HG02642 (cell line): Measurements from ENCODE around the gene RGS7.
"Not testable (repeated sequence)": the region's sequence is repeated elsewhere in the genome, so short reads cannot be mapped to it uniquely, and the experiment has no call there.

ENCODE experiments used
- ATAC-seq: cut with Tn5 transposase; IDR thresholded peaks from one replicate; pipeline ENCODE4 v1.9.1; 2021; ENCODE audit warnings: mild to moderate bottlenecking; ENCODE audit not compliant: unreplicated experiment, poor library complexity

RGS7 gene

DNA sequence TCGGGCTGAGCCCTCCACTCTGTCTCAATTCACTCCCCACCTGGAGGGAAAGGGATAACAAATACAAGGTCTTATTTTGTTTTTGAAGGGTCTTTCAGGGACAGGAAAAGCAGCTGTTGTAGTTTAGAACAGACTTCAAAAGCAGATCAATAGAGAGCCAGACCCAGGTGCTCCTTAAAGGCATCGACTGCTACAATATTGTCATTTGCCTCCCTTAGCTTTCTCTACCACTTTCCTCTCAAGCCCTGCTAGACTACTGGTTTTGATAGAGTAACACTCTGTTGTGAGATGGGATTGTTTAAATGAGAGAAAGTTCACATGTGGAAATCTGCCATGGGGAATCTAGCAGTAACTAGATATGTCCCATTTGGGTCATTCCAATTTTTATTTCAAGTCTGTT is 24.0 kb downstream of the RGS7 start:
- ATAC-seq = no peak

DNA sequence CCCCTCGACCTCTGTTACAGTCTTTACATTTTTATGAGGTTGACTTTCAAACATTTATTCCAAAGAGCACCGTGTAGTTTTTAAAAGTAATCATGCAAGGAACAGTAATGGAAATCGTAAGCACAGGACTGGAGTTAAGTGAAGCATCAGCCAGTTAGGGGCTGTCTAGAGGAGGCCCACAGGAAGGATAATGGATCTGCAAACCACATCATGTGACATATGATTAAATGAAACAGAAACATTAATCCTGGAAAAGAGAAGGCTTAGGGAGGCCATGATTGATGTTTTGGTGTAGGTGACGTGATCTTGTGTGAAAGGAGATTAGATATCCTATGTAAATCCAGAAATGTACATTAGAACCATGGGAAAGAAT is 25.0 kb downstream of the RGS7 start:
- ATAC-seq = no peak

DNA sequence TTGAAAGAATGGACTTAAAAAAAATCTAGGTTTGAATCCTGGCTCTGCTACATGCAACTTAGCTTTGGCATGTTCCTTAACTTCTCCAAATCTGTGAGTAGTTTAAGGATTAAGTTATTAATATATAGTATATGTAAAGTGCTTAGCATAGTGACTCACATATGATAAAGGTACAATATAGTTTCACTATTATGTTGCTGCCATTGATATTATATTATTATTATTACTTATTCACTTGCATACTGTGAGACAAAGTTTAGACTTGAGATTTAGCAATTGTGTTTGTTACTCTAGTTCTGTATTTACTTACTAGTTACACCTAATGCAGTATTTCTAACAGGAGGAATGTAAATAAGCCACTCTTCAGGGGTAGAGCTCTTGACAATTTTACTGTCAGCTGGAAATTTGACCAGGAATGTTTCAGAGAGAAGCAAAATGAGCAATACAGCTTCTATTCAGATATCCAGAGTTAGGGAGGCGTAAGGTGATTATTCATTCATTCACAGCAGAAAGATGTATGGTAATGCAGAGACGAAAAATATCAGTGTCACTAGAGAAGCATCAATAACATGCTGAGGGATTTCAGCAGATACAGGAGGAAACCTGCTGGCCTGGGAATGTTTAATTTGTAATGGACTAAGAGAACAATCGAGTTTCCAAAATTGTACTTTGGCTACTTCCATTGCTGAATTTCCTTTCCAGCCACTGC is 25.5 kb downstream of the RGS7 start:
- ATAC-seq = no peak

DNA sequence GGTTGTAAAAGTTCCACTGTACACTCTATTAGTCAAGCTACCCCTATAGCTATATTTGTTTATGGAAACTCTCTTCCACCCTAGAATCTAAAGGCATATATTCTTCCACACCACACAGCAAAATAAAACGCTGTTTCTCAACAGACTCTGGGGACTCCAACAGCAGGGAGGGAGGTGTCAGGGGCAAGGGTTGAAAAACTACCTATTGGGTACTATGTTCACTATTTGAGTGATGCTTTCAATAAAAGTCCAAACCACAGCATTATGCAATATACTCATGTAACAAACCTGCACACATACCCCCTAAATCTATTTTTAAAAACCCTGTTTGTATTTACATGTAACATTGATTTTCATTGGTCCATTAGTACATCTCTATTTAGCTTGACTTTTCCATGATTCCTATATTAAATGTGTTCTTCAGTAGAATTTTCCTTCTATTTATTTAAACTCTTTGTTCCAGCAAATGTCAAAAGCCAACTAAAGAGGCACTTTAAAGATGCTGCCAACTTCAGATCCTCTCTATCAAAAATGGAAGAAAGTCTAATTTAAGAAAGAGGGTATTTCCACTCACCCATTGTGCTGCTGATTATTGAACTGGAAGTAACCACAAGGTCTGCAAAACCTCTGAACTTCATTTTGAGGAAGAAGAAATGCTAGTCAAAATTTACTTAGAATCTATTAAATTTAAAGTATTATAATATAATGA is 26.2 kb downstream of the RGS7 start:
- peak; percentile 58 for ATAC-seq

DNA sequence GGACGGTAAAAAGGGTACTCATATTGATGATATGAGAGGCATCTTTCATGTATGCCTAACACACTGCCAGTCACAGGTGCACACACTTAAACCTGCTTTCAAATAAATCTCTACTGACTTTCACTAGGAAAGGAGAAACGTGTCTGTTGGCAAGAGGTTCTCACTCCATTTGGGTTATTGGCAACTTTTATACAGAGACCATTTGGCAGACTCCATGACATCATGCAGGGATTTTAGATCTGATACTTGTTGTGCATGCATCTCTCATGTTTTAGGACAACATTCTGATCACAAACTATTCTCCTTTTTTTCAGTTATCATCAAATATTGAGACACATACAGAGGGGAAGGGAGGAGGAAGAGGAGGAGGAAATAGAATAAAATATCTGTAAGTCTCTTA is 31.5 kb downstream of the RGS7 start:
- no peak for ATAC-seq

DNA sequence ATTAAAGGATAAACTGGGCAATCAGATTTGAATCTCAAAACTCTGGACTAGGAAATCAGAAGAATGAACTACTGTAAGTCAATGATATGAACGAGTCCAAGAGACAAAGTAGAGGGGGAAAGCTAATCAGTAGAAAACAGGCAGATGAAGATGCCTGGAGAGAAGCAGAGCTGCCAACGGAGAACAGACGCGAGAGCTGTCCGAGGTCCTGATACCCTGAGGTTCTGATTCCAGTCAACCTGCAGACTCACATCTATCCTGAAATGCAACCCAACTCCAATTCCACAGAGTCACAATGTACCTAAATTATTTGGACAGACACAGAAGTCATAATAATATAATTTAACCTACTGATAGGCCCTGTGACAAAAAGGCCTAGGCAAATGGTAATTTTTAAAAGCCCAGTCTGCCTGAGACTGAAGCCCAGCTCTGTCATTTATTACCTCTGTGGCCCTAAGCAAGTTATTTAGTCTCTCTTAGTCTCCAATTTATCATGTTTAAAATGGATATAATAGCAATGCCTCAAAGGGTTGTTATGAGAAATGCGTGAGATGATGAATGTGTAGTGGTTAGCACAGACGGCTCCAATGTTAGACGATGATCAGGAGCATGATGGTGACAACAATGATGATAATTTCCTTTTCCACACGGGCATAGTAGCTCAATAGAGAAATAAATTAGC is 33.4 kb downstream of the RGS7 start:
- ATAC-seq = no peak

DNA sequence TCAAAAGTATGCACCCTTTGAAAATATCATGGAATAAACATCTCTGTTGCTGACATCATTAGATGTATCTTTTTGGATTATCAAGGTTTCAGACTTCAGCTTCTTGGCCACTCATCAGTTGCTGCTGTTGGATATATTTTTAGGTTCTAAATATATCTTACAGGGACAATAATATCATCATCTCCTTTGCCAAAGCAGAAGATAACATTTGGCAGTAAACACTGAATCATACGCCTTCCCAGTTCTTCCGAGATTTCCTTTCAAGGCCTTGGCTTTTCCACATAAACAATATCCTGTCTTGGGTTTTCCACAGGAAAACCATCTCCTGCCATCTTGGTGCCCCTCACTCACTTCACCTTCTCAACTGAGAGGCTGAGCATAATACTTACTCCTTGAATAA is 39.3 kb downstream of the RGS7 start:
- ATAC-seq = no peak

DNA sequence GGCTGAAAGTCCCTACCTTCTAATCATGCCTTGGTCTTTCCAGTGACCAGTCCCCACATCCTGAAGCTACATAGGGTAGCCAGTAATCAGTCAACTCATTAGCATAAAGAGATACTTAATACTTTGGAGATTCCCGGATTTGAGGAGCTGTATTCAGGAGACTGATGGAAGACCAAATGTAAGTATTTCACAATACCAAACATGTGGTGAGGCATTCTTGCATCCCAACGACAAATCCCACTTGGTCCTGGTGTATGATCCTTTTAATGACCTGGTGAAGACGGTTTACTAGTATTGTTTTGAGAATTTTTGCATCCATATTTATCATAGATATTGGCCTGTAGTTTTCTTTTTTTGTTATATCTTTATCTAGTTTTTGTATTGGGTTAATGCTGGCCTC is 40.6 kb downstream of the RGS7 start:
- no peak for ATAC-seq

DNA sequence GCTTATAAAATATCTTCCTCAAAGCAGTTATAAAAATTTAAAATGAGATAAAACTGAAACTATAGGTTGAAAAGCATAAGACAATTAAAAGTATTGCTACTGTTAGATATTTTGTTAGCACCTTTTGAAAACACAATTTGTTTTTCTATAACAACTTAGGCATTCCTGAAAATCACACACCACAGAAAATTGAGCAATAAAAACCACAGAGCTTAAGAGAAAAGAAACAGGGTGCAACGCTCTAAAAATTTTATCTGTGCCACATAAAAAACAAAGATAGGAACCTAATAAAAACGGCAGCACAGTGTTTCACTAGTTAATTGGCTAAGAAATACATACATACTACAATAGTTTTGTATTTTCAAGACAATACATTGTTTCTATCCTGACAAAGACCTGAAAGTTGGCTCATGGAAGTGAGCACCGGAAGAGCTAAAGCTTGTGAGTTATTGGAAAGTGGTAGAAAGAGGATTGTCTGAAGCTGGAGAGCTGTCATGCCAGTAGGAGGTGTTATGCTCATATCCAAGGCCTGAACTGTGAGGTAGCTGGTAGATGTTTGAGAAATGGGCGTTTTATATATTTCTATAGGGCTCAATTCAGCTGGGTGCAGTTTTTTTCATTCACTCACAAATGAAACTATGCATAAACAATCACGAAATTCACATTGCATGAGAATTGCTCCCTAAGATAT is 45.8 kb downstream of the RGS7 start:
- ATAC-seq = no peak

DNA sequence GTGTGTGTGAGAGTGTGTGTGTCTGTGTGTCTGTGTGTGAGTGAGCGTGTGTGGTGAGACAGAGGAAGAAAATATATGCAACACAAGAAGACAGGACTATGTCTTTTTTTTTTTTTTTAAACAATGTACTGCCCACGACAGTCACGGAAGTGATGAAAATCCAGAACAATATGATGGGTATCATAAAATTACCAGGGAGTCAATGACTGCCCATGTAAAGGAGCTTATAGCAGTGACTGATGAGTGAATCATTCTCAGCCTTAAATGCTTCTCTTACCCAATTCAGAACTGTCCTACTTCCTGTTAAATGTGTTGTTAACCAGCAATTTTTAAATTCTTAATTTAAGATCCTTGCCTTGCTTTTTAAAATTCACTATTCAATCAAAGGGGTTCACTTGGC is 46.6 kb downstream of the RGS7 start:
- ATAC-seq = no peak

DNA sequence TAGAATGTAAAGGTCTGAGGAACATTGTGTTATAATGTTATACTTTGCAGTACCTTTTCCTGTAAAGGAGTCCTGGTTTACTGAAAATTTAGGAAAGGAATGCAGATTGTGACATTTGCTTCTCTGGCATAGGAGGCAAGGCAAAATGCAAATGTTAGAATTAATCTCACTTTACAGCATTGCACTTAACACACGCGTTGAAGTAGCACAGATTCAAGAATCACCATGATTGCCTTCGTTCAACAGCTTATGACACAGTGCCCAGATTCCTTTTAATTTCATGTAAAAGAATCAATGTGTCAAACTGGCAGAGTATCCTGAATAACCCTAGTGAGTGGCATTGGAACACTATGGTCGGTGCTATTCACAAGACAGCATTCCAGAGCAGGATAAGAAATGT is 47.4 kb downstream of the RGS7 start:
- ATAC-seq = no peak

DNA sequence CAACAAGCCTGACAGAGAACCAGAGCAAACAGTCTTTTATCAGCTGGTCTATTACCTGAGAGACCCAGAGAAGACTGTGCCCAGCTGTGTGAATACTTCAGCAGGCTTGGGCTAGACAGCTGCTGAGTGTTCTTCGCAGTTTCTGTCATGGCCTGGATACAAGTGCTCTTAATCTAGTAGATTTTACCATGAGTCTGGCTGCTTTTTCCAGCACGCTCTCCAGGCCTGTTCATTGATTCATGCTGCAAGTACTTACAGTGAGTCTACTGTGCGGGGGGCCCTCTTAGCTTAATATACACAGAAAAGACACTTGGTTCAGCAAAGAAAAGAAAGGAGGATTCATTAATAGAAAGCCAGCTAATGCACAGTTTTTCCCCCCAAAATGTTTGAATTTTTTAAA is 48.5 kb downstream of the RGS7 start:
- no peak for ATAC-seq

DNA sequence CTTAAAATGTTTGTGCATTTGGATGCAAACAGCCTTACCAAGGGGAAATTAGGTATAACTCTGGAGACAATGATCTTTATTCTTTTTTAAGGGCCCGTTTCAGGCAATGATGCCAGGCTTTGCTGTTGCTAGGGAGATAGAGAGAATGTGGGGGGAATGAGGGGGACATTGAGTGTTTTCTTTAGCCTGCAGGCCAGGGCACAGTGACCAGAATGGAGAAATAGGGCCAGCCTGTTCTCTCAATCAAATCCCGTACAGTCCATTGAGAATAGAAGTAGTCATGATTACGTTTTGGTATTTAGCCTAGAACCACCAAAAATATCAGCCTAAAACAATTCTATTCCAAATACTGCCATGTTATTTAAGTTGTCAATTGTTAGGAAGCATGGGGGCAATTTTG is 49.0 kb downstream of the RGS7 start:
- no peak for ATAC-seq

DNA sequence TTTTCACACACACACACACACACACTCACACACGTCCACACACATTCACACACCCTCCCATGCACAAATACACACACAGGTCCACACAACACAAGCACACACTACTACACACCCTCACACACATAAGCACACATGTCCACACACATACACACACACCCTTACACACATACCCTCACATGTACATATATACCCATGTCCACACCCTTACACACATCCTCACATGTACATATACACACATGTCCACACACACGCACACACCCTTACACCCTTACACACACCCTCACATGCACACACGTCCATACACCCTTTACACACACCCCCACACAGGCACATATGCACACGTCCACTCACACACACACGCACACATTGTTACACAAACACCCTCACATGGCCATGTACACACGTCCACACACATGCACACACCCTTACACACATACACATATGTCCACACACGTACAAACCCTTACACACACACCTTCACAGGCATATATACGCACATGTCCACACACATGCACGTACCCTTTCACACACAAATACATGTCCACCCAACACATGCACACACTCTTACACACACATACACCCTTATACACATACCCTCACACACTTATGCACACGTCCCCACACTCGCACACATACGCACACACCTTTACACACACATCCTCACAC is 50.7 kb downstream of the RGS7 start:
- ATAC-seq = no peak

DNA sequence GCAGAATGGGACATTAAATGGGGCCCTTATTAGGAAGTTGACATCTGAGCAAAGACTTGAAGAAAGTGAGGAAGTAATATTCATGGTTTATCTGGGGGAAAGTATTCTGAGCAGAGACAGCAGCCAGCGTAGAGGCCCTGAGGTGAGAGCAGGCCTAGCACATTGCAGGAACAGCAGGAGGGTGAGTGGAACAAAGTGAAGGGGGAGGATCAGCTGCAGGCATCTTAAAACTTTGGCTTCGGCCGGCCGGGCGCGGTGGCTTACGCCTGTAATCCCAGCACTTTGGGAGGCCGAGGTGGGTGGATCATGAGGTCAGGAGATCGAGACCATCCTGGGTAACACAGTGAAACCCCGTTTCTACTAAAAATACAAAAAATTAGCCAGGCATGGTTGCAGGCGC is 55.0 kb downstream of the RGS7 start:
- not testable (repeated sequence) for ATAC-seq

DNA sequence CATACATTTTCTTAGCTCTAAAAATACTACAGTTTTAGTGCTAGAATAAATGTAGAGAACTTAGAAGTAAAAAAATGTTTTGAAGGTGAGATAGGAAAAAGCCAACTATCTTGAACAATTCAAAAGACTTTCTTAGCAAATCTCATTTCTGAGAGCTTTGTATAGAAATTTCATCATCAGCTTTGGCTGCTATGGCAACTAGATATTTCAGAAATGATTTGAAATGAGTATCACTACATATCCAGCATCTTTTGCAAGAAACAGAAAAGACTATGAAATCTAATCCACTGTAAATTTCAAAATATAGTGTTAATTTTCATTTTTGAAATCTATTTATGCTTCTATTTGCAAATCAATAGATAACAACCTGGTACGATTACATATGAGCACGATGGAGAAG is 57.7 kb downstream of the RGS7 start:
- no peak for ATAC-seq

DNA sequence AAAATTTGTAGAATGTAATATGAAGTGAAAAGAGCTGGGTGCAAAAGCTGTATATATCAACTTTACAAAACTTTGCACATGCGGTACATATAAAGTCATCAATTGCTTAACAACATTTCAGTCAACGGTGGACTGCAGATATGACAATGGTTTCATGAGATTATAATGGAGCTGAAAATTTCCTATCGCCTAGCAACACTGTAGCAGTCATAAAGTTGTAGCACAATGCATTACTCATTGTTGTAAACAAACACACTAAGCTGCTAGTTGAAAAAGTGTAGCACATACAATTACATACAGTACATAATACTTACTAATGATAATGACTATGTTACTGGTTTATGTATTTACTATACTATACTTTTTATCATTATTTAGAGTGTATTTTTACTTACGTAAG is 64.0 kb downstream of the RGS7 start:
- no peak for ATAC-seq

DNA sequence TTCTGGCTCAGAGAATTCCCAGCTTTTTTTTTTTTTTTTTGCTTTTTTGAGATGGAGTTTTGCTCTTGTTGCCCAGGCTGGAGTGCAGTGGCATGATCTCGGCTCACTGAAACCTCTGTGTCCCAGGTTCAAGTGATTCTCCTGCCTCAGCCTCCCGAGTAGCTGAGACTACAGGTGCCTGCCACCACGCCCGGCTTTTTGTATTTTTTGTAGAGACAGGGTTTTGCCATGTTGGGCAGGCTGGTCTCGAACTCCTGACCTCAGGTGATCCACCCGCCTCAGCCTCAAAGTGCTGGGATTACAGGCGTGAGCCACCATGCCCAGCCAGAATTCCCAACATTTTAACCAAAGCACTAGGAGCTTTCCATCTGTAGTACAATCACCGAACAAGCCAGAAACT is 65.5 kb downstream of the RGS7 start:
- not testable (repeated sequence) for ATAC-seq

DNA sequence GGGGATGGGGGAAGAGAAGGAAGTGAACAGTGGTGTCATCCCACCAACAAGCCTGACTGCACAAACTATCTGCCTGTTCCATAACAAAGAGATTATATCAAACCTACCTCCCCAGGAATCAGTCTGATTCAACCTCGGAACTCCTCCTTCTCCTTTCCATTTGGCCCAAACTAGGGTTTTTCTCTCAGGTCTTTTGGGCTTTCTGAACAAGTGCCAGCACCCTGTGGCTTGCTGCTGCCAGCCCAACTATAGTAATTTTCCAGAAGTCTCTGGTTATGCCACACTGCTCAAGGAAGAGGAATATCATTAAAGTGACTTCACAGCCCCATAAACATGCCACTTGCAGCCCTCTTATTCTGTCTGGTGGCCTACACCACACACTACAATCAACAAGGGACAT is 70.5 kb downstream of the RGS7 start:
- ATAC-seq = no peak

DNA sequence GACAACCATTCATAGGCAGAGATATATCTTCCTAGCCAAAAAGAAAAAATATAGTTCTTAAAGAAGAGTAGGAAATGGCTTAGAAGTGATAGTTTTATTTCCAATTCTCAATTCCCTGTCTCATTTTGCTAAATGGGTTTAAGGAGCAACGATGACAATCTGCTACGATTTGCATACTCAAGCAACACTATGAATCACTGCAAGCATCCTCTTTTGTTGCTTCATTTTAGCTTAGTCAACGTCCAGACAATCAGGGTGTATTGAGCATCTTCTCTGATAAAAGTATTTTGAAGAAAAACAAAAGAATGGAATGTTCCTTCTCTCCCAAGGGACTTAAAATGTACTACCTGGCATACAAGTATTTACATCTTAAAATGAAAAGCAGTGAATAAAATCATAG is 80.6 kb downstream of the RGS7 start:
- ATAC-seq = no peak

DNA sequence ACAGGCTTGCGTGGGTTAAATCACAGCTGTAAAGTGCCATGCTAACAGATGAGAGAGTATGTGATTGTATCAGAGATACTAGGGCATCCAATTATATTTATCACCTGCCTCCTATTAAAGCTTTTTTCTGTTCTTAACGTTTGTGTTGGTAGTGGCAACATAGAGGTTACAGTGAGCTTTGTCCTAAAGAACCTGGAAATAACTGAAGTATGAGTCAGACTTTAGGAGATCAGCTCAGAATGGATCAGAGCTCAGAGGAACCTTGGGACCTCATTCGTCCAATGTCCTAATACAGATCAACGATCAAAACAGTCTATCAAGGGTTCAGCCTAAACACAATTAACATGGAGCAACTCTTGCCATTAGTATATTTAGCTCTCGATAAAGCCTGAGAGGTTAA is 81.0 kb downstream of the RGS7 start:
- ATAC-seq = no peak
